Stimulated activated CD4-positive, alpha-beta T cell treated with anti-CD3 and anti-CD28 coated beads, Interleukin-12 subunit alpha, Interleukin-12 subunit beta, amount 100 ng/mL, for 48 hours (primary cell): ENCODE data around the gene CARNS1.

Experiments used
- DNase-seq, 3 donors: peaks; one replicate each; pipeline ENCODE4 v3.0.0-alpha.2; 2020; ENCODE audit warnings: low read depth in 2 of 3, low spot score in 1 of 3

Gene CARNS1

DNA sequence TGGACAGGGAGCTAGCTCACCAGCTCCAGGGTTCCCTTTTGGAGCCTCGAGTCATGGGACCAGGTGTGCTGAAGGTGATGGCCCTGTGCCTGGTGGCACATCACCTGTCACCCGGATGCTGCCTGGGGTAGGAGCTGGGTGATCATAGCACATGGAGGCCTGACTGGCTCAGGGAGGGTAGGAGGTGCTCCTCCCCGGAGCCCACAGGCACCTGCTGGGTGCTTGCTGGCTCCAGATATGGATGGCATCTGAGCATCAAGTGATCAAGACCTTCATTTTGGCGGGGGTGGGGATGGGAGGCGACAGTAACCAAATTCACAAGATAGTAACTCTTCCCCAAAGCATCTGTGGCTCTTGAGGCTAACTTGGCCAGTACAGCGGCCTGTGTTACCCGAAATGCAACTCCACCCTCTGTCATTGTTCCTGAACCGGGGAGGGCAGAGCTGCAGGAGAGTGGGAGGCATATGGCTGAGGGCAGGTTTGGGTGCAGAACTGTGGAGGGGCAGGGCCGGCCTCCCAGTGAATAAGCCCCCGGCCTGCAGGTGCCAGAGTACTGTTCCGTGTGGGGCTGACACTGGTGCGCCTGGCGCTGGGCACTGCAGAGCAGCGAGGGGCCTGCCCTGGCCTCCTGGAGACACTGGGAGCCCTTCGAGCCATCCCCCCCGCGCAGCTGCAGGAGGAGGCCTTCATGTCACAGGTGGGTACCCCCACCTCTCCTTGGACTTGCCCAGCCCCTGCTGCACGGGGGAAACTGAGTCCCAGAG is 6.9 kb upstream of the CARNS1 start:
- DNase-seq, result no peak

DNA sequence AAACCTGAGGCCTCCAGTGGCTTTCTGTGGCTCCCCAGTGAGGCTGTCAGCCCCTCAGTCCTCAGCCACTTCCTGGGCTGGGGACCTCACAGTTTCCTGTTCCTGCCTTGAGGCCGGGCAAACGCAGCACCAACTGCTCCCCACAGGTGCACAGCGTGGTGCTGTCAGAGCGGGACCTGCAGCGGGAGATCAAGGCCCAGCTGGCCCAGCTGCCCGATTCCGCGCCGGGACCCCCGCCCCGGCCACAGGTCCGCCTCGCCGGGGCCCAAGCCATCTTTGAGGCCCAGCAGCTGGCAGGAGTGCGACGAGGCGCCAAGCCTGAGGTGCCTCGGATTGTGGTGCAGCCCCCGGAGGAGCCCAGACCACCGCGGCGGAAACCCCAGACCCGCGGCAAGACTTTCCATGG is 6.2 kb upstream of the CARNS1 start:
- peak in 1 of 3 donors; percentile 56 for DNase-seq

DNA sequence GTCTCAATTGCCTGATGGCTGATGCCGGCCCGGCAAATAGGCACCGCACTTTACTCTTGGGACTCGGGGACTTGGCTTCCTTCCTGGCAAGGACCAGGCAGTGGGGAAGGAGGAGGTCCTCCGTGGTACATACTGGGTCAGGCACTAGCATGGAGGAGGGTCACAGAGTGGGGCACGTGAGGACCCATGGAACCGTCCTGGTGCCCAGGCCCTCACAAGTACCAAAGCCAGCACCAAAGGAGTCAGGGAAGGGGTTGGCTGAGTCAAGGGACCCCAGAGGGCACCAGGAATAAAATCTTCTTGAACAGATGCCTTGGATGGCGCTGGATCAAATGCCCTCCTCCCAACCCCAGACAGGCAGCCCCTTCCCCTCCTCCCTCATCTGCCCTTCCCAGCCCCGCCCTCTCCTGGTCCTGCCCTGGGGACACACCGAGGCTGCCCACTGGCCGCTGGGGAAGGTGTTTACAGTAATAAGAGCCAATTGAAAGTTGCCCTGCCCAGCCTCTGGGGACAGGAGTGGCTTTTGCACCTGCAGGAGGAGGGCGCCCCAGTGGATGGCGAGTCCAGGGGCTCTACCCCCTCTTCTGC is 5.6 kb upstream of the CARNS1 start:
- no peak for DNase-seq

DNA sequence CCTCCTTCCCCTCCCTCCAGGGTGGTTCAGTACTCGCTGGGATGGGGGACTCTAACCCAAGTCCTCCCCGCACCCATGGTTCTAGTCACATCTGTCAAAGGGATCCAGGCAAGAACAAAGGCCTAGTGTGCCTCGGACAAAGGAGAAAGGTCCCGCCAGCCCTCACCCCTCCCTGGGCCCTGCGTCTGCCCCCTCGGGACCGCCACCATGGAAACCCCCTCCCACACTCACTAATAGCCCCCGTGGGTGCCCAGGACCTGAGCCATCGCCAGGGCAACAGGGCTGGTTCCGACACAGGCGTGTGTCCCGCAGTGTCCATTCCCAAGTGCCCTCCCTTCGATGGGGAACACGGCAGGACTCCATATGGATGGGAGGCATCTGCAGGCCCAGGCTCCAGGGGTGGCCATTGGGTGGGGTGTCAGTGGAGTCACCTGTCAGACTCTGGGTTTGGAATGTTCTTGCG is 5.1 kb upstream of the CARNS1 start:
- DNase-seq, result no peak

DNA sequence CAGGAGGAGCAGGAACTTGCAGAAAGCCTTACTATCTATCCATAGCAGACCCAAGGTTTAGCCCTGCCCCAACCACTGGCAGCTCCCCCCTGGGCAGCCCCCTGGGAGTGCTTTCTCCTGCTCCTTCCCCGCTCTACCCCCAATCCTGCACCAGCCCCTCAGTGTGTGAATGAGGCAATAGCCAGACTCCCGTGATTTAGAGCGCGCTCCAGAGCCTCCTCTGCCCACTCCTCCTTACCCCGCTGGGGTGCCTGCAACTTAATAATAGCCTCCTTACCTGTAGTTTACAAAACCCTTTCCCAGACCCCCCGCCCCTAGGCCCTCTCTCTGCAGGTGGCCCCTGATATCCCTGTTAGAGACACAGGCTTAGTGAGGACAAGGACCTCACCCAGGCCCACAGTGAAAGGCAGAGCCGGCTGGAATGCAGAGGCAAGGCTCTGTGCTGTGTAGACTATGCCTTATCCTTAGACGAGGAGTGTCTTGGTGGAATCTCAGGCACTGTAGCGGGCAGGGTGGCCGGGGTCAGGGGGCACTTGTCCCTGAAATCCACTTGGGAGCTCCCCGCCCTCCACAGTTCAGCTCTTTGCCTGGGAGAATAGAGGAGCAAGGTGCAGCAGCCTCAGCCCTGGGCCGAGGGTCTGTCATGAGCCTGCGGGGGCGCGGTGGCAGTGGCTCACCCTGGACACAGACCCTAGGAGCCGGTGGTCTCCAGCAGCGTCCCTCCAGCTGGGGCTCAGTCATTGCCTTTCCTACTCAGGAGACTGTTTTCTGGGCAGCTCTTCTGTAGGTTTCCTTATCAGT is 4.3 kb upstream of the CARNS1 start:
- no peak for DNase-seq

DNA sequence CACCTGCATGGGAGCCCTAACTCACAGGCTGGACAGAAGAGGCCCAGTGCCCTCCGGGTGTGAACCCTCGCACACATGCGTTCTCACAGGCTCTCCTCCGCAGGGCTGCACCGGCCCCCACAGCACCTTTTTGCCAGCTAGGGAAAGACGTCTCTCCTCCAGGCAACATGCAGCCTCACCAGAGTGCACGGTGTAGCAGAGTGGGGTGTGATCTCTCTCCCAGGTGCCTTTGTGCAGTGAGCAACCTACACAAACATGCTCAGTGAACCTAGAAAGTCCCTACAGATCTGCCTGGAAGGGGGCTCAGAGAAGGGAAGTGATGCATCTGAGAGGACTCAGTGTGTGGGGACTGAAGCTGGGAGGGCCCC is 3.7 kb upstream of the CARNS1 start:
- DNase-seq, result no peak

DNA sequence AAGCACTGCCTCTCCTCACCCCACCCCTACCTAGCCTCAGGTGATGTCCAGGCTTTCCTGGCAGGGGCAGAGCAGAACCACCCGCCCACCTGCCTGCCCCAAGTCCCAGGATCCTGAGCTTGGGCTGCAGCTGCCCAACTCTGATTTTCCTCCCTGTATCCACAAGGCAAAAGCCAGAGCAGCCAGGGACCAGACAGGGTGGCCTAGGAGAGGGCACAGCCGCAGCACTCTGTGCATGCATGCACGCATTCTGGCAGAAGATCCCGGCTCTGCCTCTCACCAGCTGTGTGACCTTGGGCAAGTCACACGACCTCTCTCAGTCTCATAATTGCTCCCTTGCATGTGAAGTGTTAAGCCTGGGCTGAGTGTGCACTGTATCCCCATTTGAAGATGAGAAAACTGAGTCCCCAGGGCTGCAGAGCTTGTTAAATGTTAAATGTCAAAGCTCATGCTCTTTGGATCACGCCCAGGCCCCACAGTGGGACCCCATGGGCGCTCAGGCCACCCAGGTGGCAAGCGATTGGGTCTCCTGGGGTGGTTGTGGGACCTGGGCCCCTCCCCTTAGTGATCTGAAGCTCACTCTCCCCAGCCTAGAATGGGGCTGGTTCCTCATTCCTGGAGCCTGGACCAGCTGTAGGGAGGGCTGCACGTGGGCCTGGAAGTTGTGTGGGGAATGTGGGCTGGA is 2.8 kb upstream of the CARNS1 start:
- no peak for DNase-seq

DNA sequence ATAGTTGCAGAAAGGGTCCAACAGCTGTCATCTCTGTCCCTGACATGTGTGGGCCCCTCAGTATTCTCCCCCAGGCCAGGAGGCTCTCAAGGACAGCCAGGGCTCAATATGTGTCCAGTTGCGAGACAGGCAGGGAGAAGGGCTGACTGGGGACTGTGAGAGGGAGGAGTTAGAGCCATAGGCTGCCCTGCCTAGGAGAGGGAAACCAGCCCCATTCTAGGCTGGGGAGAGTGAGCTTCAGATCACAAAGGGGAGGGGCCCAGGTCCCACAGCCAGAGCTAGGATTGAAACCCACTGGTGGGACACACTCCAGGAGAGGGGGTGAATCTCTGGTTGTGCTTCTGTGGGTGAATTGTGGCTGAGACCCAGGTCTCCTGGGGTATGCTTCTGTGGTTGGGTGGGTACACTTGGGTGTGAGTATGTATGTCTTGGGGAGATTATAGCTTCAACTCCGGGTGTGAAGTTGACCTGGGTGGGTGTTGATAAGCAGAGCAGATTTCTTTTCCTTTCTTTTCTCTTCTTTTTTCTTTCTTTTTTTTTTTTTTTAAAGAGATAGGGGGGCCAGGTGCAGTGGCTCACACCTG is 2.1 kb upstream of the CARNS1 start:
- DNase-seq, result no peak

DNA sequence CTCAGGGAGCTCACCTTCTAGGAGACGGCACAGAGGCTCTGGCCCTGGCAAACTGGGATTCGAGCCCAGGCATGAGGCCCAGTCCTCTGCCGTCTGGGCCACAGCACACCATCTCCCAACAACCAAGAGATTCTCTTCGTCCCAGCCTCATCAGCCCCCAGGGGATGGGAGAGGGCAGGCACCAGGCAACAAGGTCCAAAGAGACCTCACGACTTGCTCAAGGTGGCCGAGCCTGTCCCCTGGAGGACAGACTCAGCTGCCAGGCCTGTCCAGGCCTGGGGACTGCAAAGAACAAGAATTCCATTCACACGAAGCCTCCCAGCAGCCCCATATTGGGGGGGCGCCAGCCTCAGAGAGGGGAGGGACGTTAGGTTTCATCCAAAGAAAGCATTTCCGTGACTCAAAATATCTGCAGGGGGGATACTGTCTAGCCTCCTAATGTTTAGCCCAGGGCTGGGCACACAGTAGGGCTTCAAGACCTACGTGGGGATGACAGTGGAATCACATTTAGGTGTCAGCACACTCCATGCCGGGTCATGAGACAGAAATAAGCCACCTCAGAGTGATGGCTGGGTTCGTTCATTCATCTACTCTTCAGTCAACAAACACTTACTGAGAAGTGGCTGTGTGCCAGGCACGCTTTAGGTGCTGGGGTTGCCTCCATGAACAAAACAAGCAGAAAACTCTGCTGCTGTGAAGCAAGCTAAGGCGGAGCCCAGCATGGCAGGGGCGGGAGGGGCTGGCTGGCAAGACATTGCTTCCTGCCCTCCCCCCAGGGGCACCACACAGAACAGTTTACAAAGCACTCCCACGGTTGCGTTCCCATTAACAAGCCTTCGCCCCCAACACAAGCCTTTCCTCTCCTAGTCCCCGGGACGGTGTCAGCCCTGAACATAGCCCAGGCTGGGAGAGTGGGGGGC is 1.2 kb downstream of the CARNS1 start:
- no peak for DNase-seq

DNA sequence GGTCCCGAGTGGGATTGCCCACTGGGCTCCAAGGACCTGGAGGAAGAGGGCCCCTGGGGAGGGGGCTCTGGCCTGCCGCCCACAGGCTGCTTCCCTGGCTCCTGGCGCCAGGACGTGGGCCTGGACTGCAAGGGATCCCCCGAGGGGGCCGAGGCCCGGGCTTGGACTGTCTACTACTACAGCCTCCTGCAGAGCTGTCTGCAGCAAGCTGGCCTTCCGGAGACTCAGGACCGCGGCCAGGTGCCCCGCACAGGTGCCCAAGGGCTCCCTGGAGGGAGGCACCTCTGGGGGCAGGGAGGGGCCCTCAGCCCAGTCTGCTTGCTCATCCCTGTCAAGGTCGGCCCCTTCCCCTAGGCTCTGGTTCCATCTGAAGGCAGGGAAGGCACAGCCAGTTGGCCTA is 1.9 kb downstream of the CARNS1 start:
- no peak for DNase-seq

DNA sequence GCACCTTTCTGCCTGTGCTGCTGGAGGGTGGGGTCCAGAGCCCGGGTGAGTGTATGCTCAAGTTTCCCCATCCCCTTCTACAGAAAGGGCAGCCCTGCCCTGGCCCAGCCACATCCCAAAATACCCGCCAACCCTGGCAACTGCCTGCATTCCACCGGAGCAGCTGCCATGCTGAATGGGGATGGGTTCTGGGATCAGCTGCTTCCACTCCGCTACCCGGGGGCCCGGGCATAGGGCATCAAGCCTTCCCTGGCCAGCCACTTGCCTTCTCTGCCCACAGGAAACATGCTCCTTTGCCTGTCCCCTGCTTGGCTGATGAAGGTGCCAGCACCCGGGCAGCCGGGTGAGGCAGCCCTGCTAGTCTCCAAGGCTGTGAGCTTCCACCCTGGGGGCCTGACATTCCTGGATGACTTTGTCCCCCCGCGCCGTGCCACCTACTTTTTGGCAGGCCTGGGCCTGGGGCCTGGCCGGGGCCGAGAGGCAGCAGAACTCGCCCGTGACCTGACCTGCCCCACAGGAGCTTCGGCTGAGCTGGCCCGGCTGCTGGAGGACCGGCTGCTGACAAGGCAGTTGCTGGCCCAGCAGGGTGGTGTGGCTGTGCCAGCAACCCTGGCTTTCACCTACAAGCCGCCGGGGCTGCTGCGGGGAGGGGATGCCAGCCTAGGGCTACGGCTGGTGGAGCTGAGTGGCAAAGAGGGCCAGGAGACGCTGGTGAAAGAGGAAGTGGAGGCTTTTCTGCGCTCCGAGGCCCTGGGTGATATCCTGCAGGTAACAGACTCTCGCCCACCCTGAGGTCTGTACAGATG is 3.2 kb downstream of the CARNS1 start:
- DNase-seq, result no peak

DNA sequence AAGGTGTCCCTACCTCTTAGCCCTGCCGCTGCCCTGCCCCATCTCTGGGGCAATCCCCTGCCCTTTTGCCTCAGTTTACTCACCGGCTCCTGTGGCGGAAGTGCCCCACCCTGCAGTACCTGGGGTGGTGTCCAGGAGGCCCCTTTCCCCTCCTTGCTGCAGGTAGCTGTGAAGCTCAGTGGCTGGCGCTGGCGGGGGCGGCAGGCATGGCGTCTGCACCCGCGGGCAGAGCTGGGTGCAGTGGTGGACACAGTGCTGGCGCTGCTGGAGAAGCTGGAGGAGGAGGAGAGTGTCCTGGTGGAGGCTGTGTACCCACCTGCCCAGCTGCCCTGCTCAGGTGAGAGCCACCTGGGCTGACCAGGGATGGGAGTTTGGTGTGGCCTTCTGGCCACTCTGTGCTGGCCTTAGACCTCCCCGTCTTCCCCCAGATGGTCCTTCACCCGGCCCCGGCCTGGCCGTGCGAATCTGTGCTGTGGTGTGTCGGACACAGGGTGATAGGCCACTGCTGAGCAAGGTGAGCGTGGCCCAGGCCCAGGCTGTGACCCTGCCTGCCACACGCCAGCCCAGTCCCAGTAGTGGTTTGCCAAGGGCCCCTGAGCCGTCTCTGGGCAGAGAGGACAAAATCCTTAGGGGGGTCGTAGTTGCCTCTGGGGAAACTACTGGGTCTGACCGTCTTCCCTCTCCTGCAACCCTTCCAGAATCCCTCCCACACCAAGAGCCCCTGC is 4.0 kb downstream of the CARNS1 start:
- no peak for DNase-seq

DNA sequence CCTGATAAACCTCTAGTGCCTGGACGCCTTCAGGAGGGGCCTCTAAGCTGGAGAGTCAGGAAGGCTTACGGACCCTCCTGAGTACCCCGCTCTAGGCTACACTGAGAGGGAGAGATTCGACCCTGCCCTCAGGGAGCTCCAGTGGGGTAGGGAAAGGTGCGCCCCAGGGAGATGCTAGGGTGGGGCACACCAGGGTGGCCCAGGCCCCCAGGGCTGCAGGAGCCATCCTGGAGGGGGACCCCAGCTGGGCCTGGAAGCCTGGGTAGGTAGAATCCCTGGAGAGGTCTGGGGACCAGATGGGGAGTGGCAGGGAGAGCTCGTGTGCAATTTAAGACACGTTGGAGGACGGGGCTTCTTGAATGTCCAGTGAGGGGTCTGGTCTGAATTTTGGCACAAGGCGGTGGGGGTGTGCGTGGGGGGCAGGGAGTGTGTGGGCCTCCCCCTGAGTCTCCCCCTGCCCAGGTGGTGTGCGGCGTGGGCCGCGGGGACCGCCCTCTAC is 4.7 kb downstream of the CARNS1 start:
- no peak for DNase-seq

DNA sequence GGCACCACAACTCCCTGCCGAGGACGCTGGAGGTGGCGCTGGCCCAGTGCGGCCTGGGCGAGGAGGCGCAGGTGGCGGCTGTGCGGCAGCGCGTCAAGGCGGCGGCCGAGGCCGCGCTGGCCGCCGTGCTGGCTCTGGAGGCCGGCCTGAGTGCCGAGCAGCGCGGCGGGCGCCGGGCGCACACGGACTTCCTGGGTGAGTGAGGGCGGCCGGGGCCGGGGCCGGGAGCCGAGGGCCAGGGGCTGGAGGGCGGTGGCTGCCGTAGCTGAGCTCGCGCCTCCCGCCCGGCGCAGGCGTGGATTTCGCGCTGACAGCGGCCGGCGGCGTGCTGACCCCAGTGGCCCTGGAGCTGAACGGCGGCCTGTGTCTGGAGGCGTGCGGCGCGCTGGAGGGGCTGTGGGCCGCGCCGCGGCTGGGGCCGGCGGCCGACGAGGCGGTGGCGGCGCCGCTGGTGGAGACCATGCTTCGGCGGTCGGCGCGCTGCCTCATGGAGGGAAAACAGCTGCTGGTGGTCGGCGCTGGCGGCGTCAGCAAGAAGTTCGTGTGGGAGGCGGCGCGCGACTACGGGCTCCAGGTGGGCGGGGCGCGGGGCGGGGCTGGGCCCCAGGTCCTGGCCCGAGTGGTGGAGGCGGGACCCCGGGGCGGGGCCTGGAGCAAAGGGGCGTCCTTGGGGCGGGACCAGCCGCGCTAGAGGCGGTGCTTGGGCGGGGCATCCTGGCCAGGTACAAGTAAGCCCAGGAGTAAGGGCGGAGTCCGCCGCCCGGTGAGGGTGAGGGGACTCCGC is 5.4 kb downstream of the CARNS1 start:
- DNase-seq, result peak; percentile 97 to 99 (median 97)

DNA sequence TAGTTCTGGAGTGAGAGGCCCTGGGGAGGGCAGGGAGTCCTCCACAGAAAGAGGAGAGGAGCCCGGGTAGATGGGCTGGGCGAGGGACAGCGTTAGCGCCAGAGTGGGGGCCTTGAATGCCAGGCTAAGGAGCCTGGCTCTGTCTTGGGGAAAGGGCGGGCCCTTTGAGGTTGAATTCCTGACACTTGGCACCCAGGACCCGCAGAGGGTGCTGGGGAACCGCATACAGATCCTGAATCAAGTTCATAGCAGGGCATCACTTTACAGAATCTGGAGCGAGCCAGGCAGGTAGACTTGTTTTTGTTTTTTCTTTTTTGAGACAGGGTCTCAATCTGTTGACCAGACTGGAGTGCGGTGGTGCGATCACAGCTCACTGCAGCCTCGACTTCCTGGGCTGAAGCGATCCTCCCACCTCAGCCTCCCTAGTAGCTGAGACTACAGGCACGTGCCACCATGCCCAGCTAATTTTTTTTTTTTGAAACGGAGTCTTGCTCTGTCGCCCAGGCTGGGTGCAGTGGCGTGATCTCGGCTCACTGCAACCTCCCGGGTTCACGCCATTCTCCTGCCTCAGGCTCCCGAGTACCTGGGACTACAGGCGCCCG is 6.1 kb downstream of the CARNS1 start:
- no peak for DNase-seq

DNA sequence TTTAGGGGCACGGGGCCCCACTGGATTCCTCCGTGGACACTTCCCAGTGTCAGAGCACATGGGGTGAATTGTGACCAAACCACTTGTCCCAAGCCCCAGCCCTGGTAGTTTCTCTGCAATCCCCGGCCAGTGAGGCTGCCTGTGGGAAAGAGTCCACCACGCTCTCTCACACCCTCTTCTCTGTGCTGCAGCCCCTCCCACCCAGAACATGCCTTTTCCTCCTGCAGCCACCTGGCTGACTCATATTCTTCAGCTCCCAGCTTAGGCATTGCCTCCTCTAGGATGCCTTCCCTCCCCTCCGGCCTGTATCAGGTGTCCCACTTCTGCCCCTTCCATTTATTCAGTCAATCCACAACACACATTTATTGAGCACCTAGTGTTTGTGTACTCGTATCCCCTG is 7.4 kb downstream of the CARNS1 start:
- no peak for DNase-seq

DNA sequence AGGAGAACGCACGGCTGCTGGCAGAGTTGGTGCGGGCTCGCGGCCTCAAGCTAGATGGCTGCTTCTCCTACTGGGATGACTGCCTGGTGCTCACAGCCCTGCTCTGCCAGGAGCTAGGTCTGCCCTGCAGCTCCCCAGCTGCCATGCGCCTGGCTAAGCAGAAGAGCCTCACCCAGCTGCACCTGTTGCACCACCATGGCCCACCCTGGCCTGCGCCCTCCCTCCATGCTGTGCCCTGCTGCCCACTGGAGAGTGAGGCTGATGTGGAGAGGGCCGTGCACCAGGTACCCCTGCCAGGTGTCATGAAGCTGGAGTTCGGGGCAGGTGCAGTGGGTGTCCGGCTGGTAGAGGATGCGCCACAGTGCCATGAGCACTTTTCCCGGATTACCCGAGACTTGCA is 8.0 kb downstream of the CARNS1 start:
- DNase-seq, result no peak
